HG02678 (cell line): ENCODE data around the gene DQX1.
"Not testable (repeated sequence)": the region's sequence is repeated elsewhere in the genome, so short reads cannot be mapped to it uniquely, and the experiment has no call there.

Experiments
- ATAC-seq: cut with Tn5 transposase; IDR thresholded peaks from one replicate; pipeline ENCODE4 v1.9.1; 2021; ENCODE audit warnings: mild to moderate bottlenecking, moderate library complexity; ENCODE audit not compliant: unreplicated experiment

Gene DQX1, protein sequence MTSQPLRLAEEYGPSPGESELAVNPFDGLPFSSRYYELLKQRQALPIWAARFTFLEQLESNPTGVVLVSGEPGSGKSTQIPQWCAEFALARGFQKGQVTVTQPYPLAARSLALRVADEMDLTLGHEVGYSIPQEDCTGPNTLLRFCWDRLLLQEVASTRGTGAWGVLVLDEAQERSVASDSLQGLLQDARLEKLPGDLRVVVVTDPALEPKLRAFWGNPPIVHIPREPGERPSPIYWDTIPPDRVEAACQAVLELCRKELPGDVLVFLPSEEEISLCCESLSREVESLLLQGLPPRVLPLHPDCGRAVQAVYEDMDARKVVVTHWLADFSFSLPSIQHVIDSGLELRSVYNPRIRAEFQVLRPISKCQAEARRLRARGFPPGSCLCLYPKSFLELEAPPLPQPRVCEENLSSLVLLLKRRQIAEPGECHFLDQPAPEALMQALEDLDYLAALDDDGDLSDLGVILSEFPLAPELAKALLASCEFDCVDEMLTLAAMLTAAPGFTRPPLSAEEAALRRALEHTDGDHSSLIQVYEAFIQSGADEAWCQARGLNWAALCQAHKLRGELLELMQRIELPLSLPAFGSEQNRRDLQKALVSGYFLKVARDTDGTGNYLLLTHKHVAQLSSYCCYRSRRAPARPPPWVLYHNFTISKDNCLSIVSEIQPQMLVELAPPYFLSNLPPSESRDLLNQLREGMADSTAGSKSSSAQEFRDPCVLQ

DNA sequence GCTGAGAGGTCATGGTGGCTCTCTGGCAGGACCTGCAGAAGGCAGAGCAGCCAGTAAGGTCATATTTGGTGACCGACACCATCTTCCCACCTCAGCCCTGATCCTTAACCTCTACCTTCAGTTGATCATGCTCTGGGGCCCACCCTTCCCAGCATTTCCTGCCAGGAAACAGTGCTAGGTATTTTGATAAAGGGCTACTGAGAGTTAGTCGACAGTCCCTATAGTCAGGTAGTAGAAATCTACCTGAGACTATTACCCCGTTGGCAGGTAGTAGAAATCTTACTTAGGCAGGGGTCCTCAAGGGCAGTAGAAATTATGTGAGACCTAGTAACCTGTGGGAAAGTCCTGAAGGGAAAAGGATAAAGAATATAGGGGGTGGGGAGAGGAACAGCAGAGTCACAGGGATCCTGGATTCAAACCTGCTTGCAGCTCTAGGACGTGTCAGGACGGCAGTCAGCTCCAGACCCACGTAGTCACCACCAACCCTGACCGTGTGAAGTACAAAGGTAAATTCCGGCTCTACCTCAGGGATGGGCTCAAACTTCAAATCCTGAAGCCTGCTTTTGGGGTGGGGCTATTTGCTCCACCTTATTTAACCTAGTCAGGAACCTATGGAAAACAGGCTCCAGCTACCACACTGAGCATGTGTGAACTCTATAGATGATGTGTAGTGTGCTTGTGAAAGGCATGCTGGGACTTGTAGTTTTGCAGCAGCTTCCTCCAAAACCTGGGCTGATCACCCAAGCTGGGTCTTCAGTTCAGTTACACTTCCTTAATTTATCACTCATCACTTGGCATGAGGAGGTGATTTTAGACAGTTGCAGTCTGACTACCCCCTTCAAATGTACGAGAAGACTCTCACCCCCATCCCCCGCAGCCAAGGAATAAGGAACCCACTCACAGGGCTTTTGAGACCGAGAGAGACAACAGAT, at the start of gene DQX1:
TSS of gene DQX1 (minus strand) at position 515 of the 932 bp plus-strand sequence. CDS start at position 13, 502 bp downstream.
- ATAC-seq = no peak

DNA sequence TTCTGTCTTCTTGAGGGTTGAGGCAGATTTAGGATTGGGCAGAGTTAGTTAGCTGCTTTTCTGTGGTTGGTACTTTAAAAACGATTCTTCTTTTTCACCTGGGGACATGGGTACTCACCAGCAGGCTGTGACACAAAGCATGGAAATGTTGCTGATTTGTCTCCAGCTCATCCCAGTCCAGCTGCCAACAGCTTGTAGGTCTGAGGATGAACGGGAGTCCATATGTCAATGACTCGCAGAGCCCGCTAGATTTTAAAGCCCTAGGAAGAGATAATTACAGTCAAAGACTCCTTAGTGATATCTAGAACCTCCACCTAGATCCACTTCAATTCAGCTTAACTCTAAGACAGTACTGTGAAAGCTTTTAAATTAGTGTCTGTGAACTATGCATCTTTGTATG, 49.3 kb upstream of the DQX1 start:
- no peak for ATAC-seq

GRCh38 chr2:74573747-74574562, 47.9 kb upstream of the DQX1 start:
- ATAC-seq = peak; percentile 59

DNA sequence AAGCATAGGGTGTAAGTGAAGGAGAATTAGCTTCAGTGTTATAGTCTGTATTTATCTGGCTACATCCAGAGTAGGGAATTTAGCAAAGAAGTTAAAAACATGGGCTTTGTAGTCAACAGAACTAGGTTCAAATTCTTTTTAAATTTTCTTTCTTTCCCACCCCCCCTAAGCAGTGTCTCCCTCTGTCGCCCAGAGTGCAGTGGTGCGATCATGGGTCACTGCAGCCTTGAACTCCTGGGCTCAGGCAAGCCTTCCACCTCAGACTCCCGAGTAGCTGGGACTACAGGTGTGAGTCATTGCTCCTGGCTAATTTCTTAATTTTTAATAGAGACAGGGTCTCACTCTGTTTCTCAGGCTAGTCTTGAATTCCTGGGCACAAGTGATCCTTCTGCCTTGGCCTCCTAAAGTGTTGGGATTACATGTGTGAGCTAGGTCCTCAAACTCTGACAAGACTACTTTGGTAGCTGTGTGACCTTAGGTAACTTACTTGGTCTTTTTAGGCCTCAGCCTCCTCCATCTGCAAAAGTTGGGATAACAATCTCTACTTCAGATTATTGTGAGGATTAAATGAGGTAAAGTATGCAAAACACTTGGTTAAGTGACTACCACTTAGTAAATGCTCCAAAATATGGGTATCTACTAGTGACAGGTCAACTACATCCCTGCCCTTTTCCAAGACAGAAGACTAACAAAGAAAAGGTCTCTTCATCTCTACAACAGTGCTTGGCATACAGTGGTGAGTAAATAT, 46.3 kb upstream of the DQX1 start:
- ATAC-seq = no peak

- ATAC-seq = peak; percentile 64
These were observed 45.0 kb upstream of the DQX1 start for GRCh38 chr2:74571058-74571457.

- ATAC-seq = no peak
These were observed 43.7 kb upstream of the DQX1 start for GRCh38 chr2:74569686-74570085.

DNA sequence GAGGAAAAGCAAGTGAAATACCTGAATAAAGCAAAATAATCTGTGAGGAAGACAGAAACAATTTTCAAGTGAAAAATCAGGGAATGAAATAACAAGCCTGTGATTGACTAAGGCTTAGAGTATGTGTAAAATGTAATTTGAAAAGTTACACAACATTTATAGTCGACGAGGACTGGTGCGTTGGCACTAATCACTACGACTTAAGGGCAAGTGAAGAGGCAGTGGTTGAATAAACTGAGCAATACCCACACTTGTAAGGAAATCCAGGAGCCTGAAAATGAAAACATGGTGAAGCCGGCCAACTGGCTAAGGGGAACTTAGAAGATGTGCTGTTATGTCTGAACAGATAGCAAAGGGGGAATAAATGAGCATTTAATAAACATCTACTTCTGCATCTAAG, 41.9 kb upstream of the DQX1 start:
- ATAC-seq = no peak

- no peak for ATAC-seq
These were observed 40.7 kb upstream of the DQX1 start for GRCh38 chr2:74566754-74567085.

DNA sequence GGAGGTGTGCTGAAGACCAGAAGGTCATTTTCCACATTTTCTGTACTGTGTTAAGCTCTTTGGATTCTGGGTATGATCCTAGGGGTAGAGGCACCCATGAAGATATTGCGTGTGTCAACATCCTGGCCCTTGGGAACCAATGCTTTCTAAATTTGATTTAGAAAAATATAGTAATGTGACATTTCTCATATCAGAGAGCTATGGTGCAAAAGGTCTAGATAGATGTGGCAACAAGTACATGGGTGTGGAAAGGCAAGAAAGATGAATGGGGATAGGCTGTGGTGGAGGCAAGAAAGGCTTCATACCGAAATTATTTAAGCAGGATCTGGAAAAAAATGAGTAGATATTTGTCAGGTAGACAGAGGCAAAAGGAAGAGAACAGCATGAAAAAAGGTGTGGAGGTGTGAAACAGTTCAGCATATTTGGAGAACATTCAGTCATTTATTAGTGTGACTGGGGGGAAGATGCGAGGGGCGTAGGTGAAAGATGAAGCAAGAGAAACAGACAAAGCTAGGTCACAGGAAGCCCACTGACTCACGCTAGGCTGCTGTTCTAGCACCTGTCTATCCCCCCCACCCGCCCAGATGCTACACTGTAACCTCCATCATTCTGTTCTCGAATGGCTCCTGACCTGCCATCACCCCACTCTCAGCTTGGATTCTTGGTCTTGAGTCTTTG, 40.2 kb upstream of the DQX1 start:
- no peak for ATAC-seq

DNA sequence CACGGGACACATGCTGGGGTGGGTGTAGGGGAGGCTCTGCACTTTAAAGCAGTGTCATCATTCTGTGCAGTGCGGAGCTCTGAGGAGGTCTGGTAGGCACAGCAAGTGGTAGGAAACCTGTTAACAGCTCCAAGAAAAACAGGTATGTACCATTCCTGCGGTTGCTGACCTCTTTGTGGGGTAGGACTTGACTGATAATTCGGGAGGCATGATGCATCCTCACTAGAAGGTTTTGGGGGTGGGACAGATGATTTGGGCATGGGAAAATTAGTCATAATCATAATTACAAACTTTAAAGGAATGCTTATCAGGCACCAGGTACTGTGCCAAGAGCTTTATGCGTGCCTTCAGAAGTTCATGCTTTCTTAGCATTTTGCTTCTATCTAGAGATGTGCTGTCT, 38.2 kb upstream of the DQX1 start:
- no peak for ATAC-seq

DNA sequence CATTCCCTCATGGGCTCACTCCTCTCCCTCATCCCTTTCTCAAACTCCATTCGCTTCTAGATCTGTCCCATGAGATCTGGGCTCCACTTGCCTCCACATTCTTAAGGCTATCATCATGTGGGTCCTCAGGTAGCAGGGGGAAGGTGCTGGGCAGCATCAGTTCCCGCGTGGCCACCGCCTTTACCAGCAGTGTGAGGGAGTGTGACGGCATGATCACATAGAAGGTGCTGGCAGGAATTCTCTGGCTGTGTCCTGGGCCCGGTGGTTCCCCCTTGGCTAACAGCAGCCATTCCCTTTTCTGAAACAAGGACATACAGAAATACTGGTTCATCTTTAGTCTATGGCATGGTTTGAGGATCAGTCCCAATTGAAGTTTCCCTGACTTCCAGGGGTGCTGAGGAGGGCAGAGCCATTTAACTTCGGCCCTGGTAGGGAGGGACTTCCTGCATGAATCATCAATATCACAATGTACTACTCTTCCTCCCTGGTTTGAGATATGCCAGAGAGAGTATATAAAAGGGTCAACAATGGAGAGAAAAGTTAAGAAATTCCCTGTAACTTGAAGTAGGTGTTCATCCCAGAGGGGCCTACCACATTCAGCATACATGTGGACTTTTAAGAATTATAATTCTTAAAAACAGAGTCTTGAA, 36.2 kb upstream of the DQX1 start:
- ATAC-seq = no peak

DNA sequence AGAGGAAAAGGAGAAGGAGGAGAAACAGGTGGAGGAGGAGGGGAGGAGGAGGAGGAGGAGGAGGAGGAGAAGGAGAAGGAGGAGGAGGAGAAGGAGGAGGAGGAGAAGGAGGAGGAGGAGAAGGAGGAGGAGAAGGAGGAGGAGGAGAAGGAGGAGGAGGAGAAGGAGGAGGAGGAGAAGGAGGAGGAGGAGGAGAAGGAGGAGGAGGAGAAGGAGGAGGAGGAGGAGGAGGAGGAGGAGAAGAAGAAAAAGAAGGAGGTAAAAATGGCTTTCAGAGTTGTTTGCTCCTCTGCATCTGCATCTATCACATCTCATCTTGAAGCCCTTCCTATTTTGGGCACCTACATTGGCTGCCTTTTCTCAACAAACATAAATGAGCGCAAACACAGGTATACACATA, 35.0 kb upstream of the DQX1 start:
- not testable (repeated sequence) for ATAC-seq

DNA sequence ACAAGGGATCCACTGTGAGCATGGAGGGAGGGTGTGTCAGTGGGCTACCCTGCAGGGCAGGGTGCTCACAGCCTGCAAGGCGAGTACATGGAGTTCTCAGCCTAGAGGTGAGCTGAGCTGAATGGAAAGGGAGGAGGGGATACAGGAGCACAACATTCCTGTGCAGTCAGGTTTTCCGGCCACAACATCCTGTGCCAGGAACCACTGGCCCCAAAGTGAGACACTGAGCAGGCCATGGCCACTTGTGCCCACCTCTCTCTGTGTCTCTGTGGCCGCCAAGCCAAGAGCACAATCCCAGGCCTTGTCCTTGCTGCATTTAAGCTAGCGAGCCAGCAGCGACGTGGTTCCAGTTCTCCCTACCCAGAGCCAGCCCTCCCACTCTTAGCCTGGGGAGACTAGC, 34.6 kb upstream of the DQX1 start:
- ATAC-seq = no peak

DNA sequence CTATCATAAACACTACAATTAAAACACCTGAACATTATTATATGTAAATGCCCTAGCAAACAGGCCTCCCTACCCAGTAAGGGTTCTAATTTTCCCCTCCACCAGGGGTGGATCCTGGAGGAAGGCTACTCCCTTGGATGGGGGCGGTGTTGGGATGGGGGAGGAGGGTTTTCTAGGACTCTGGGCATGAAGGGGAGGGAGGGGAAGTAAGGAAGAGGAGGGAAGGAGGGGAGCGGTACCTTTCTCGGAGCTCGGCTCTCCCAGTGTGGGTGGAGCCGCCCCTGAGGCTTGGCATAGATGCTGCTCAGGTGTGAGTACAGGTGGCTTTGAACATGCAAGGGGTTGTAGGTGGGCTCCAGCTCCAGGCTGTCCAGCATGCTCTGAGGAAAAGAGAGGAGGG, 33.9 kb upstream of the DQX1 start:
- ATAC-seq = no peak

GRCh38 chr2:74558284-74559230, 32.5 kb upstream of the DQX1 start:
- ATAC-seq = no peak

GRCh38 chr2:74556831-74557370, 30.9 kb upstream of the DQX1 start:
- no peak for ATAC-seq

DNA sequence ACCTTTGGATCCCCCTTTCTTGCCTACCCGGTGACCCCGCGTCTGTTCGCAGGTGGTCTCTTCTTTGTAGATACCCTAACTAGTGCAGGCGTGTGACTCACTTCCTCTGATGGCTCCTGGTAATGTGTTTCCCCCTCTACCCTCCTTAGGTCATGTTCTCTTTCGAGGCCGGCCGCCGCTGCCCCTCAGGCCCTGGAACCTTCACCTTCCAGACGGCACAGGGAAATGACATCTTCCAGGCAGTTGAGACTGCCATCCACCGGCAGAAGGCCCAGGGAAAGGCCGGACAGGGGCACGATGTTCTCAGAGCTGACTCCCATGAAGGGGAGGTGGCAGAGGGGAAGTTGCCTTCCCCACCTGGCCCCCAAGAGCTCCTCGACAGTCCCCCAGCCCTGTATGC, 30.1 kb upstream of the DQX1 start:
- no peak for ATAC-seq
